Central memory CD8-positive, alpha-beta T cell (primary cell): ENCODE measurements around the gene TMEM43.
A peak's percentile ranks its signal among the peaks of the same experiment; 100 is the strongest.
"Not testable (repeated sequence)": the region's sequence is repeated elsewhere in the genome, so short reads cannot be mapped to it uniquely, and the experiment has no call there.

Source experiments
- ATAC-seq: fragments of 150-1000 bp; cut with Tn5 transposase; replicated peaks from 2 replicates; pipeline ENCODE4 v1.10.0; 2022; ENCODE audit warnings: mild to moderate bottlenecking, moderate FRiP score, moderate number of reproducible peaks; ENCODE audit not compliant: poor library complexity, severe bottlenecking; ENCODE audit errors: extremely low read depth
- DNase-seq, 2 donors: peaks; one replicate each; pipeline ENCODE4 v3.0.0; 2021; ENCODE audit warnings: low spot score in 2 of 2
- H3K27ac Mint-ChIP-seq: one replicate; pipeline ENCODE4 v1.8.0; 2022; ENCODE audit warnings: low read depth, mild to moderate bottlenecking, moderate library complexity, mixed read lengths
- H3K27me3 Mint-ChIP-seq: one replicate; pipeline ENCODE4 v1.8.0; 2022; ENCODE audit warnings: mixed read lengths
- H3K36me3 Mint-ChIP-seq: one replicate; pipeline ENCODE4 v1.8.0; 2022; ENCODE audit warnings: mild to moderate bottlenecking, moderate library complexity, mixed read lengths; ENCODE audit not compliant: insufficient read depth
- H3K4me1 Mint-ChIP-seq: one replicate; pipeline ENCODE4 v1.8.0; 2022; ENCODE audit warnings: mixed read lengths
- H3K4me3 Mint-ChIP-seq: one replicate; pipeline ENCODE4 v1.8.0; 2022; ENCODE audit warnings: mild to moderate bottlenecking, moderate library complexity, mixed read lengths
- H3K9me3 Mint-ChIP-seq: one replicate; pipeline ENCODE4 v1.8.0; 2022; ENCODE audit warnings: mixed read lengths

The TMEM43 gene

GRCh38 chr3:14124615-14125192 lies at the start of gene TMEM43, which contains the start of gene CHCHD4:
Gene TMEM43 (plus strand): TSS chr3:14125052. CDS start chr3:14125194, 142 bp downstream.
Gene CHCHD4 (minus strand): TSS chr3:14124870. CDS start chr3:14124676, 194 bp downstream.
- Mint-ChIP-seq H3K36me3 (peaks cover 40% of the 10 kb centered on the region), H3K27ac (peak within 1 kb of the TSS; percentile 99), H3K4me3 (peak within 1 kb of the TSS; percentile 95), H3K27me3 (no peaks in the 10 kb centered on the region), H3K4me1 (peaks cover 72% of the 10 kb centered on the region), H3K9me3 (no peaks in the 10 kb centered on the region)
- ATAC-seq, result peak; percentile 93
- DNase-seq, result peak; percentile 96 to 97

GRCh38 chr3:14075233-14075632 lies 49.6 kb upstream of the TMEM43 start:
- H3K36me3 Mint-ChIP-seq, DNase-seq, H3K4me3 Mint-ChIP-seq, H3K27ac Mint-ChIP-seq, H3K4me1 Mint-ChIP-seq, H3K9me3 Mint-ChIP-seq, ATAC-seq: not testable (repeated sequence)
- peaks cover 32% of the 10 kb centered on the region for H3K27me3 Mint-ChIP-seq

- Mint-ChIP-seq H3K4me3 (no peak overlapping the region), H3K9me3 (no peaks in the 10 kb centered on the region), H3K4me1 (no peaks in the 10 kb centered on the region), H3K36me3 (no peaks in the 10 kb centered on the region), H3K27ac (no peak overlapping the region), H3K27me3 (peaks cover 22% of the 10 kb centered on the region)
- DNase-seq (no peak), ATAC-seq (no peak)
Measured at GRCh38 chr3:14077310-14077709, 47.5 kb upstream of the TMEM43 start.

- no peak for DNase-seq
- H3K4me3 Mint-ChIP-seq, result no peak overlapping the region
- no peak for ATAC-seq
Measured at GRCh38 chr3:14082108-14082657, 42.7 kb upstream of the TMEM43 start.

GRCh38 chr3:14087461-14087860 lies 37.4 kb upstream of the TMEM43 start:
- H3K4me1 Mint-ChIP-seq, H3K27ac Mint-ChIP-seq, H3K36me3 Mint-ChIP-seq, H3K4me3 Mint-ChIP-seq, H3K9me3 Mint-ChIP-seq, DNase-seq, ATAC-seq: not testable (repeated sequence)
- H3K27me3 Mint-ChIP-seq, result peaks cover 49% of the 10 kb centered on the region

More at GRCh38 chr3:14082108-14082657, 42.7 kb upstream of the TMEM43 start:
- Mint-ChIP-seq H3K4me1 (no peaks in the 10 kb centered on the region), H3K27ac (peak overlapping the region; percentile 18), H3K36me3 (no peaks in the 10 kb centered on the region), H3K27me3 (peaks cover 30% of the 10 kb centered on the region), H3K9me3 (no peaks in the 10 kb centered on the region)

GRCh38 chr3:14091959-14092358 lies 32.9 kb upstream of the TMEM43 start:
- not testable (repeated sequence) for H3K36me3 Mint-ChIP-seq, H3K9me3 Mint-ChIP-seq, DNase-seq, H3K4me3 Mint-ChIP-seq, H3K4me1 Mint-ChIP-seq, H3K27ac Mint-ChIP-seq, ATAC-seq
- H3K27me3 Mint-ChIP-seq, result peaks cover 61% of the 10 kb centered on the region

GRCh38 chr3:14092464-14092863 lies 32.4 kb upstream of the TMEM43 start:
- DNase-seq (no peak), ATAC-seq (no peak)
- H3K27ac Mint-ChIP-seq, result no peak overlapping the region

GRCh38 chr3:14093831-14094230 lies 31.0 kb upstream of the TMEM43 start:
- Mint-ChIP-seq H3K36me3 (no peaks in the 10 kb centered on the region), H3K4me3 (no peak overlapping the region), H3K27ac (no peak overlapping the region), H3K9me3 (no peaks in the 10 kb centered on the region), H3K4me1 (no peaks in the 10 kb centered on the region), H3K27me3 (peaks cover 57% of the 10 kb centered on the region)
- no peak for ATAC-seq
- no peak for DNase-seq

More at GRCh38 chr3:14092464-14092863, 32.4 kb upstream of the TMEM43 start:
- H3K9me3 Mint-ChIP-seq, result no peaks in the 10 kb centered on the region
- H3K4me3 Mint-ChIP-seq, result no peak overlapping the region
- peaks cover 57% of the 10 kb centered on the region for H3K27me3 Mint-ChIP-seq
- no peaks in the 10 kb centered on the region for H3K4me1 Mint-ChIP-seq
- H3K36me3 Mint-ChIP-seq, result no peaks in the 10 kb centered on the region

GRCh38 chr3:14096742-14097141 lies 28.1 kb upstream of the TMEM43 start:
- DNase-seq (no peak), ATAC-seq (no peak)
- no peak overlapping the region for H3K4me3 Mint-ChIP-seq
- H3K27ac Mint-ChIP-seq, result no peak overlapping the region
- peaks cover 44% of the 10 kb centered on the region for H3K27me3 Mint-ChIP-seq
- no peaks in the 10 kb centered on the region for H3K36me3 Mint-ChIP-seq
- H3K4me1 Mint-ChIP-seq, result no peaks in the 10 kb centered on the region
- H3K9me3 Mint-ChIP-seq, result no peaks in the 10 kb centered on the region

- Mint-ChIP-seq H3K4me1 (no peaks in the 10 kb centered on the region), H3K27me3 (peaks cover 44% of the 10 kb centered on the region), H3K4me3 (no peak overlapping the region), H3K9me3 (no peaks in the 10 kb centered on the region), H3K36me3 (peaks cover 1% of the 10 kb centered on the region), H3K27ac (no peak overlapping the region)
- ATAC-seq, result no peak
- DNase-seq, result no peak
Measured at GRCh38 chr3:14097616-14098391, 27.0 kb upstream of the TMEM43 start.

- not testable (repeated sequence) for H3K27ac Mint-ChIP-seq, H3K9me3 Mint-ChIP-seq, H3K36me3 Mint-ChIP-seq, H3K4me1 Mint-ChIP-seq, H3K4me3 Mint-ChIP-seq, H3K27me3 Mint-ChIP-seq, DNase-seq, ATAC-seq
Measured at GRCh38 chr3:14109821-14110220, 15.0 kb upstream of the TMEM43 start.

- DNase-seq, result no peak
- Mint-ChIP-seq H3K27ac (no peak overlapping the region), H3K36me3 (peaks cover 6% of the 10 kb centered on the region), H3K9me3 (no peaks in the 10 kb centered on the region), H3K4me3 (no peak overlapping the region), H3K27me3 (no peaks in the 10 kb centered on the region), H3K4me1 (no peaks in the 10 kb centered on the region)
- no peak for ATAC-seq
Measured at GRCh38 chr3:14110699-14111098, 14.2 kb upstream of the TMEM43 start.
